ENCODE data around the gene PLEKHG1.

PLEKHG1 gene

GRCh38 chr6:150589852-150590251 lies 9.8 kb upstream of the PLEKHG1 start:
- no peak for DNase-seq (ENCODE audit: low read depth, low spot score)

DNA sequence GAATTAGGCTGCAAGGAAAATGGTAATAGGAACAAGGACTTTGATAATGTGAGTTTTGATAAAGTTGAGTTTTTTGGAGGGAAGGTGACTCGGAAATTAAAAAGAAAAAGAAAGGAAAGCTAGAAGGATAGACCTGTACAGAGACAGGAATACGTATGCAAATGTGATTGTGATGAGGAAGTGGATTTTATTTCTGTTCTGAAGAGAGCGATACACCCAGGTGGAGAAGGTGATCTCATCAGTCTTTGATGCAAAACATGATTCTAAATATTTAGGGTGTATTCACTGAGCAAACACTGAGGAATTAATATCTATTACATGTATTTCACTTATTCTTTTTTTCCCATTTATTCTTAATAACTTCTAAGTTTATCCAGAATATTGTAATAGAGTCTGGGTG lies 9.2 kb upstream of the PLEKHG1 start:
- DNase-seq (ENCODE audit: low read depth, low spot score) = no peak

DNA sequence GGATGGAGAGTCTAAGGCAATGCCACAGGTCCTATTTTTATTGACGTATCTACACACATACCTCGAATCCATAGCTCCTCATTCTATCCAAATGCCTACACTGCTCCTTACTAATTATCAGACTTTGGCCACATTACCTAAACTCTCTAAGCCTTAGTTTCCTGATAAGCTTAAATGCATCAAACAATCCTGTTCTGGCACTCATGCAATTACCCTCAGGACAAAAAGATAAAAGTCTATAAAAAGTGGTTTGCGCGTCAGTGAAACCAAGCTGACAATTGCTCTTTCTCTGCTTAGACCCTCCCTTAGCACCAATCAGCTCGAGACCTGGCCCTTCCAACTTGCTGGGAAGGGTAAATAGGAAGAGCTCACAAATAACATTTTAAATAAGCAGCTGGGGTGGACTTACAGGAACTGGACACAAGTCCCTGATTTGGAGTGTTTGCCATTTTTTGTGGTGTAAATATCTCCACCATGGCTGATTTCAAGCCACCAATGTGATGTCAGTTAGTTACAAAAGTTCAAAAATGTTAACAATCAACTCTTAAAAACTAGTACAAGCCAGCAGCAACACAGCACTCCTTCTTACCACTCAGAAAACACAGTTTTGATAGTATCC lies 7.2 kb upstream of the PLEKHG1 start:
- no peak for DNase-seq (ENCODE audit: low read depth, low spot score)

DNA sequence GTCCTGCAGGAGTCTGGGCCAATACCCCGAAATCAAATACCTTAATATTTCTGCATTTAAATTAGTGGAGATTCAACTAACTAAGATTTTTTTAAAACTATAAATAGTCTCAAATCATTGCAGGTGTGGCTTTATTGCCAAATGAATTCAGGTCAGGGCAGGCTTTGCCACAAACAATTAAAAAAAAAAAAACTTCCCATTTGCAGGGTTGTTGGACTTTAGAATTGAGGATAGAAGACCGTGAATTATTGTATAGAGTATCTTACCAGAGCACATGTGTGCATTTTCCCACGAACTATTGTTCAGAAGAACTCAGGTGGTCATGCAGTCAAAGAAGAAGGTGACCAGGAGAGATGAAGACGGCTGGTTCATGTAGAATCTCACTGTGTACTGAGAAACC lies 6.6 kb upstream of the PLEKHG1 start:
- DNase-seq (ENCODE audit: low read depth, low spot score) = no peak

GRCh38 chr6:150596439-150596838 lies 3.2 kb upstream of the PLEKHG1 start:
- no peak for DNase-seq (ENCODE audit: low read depth, low spot score)

GRCh38 chr6:150598401-150598800 lies 1.3 kb upstream of the PLEKHG1 start:
- DNase-seq (ENCODE audit: low read depth, low spot score) = no peak

- DNase-seq (ENCODE audit: low read depth, low spot score) = no peak
Observed at GRCh38 chr6:150598858-150599198, 857 bp upstream of the PLEKHG1 start.

DNA sequence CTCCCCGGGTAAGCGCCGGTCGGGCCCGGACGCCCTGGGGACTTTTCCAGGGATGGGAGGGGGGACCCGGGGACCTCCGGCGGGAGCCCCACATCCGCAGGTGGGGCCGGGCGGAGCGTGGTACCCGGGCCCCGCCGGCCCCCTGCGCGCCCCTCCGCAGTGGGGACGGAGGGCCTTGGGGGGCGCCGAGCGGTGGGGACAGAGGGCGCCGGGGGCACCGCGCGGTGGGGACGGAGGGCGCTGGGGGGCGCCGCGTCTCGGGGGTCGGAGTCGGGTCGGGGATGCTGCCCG lies 270 bp downstream of the PLEKHG1 start:
- DNase-seq (ENCODE audit: low read depth, low spot score) = no peak

GRCh38 chr6:150600301-150601017 lies 774 bp downstream of the PLEKHG1 start:
- peak; percentile 33 for DNase-seq (ENCODE audit: low read depth, low spot score)

DNA sequence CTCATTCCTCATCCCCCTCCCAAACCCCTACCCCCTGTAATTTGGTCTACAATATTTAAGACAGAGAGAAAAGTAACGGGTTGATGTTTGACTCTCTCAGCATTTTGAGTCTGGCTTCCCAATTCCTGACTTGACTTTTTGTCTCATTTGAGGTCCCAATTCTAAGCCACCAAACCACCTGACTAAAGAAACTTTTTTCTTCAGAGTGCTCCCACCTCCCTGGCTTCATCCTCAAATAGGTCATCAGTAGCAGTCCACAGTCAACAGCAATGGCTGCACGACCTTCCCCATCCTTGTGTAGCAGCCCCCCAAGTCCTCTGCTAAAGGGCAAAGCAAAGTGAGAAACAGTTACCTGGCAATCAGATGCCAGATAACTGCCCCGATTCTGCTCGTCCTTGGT lies 1.8 kb downstream of the PLEKHG1 start:
- no peak for DNase-seq (ENCODE audit: low read depth, low spot score)

GRCh38 chr6:150603176-150603575 lies 3.5 kb downstream of the PLEKHG1 start:
- no peak for DNase-seq (ENCODE audit: low read depth, low spot score)

GRCh38 chr6:150604467-150604866 lies 4.8 kb downstream of the PLEKHG1 start:
- no peak for DNase-seq (ENCODE audit: low read depth, low spot score)

- no peak for DNase-seq (ENCODE audit: low read depth, low spot score)
Observed at GRCh38 chr6:150605333-150605732, 5.6 kb downstream of the PLEKHG1 start.

GRCh38 chr6:150606168-150606591 lies 6.5 kb downstream of the PLEKHG1 start:
- no peak for DNase-seq (ENCODE audit: low read depth, low spot score)

GRCh38 chr6:150606647-150607328 lies 7.1 kb downstream of the PLEKHG1 start:
- DNase-seq (ENCODE audit: low read depth, low spot score) = no peak

DNA sequence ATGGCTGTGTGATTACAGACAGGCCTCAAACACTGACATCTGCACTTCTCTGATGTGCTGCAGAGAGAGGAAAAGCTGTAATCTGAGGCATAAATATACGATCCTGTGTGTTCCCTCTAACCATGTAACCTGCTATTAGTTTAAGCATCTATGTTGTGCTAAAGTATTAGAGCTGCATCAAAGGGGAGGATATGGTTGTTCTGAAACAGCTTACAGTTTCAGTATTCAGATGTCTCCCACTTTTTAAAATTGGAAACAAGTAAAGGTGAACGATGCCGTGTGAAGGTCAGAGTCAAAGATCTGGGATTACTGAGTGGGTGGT lies 7.6 kb downstream of the PLEKHG1 start:
- DNase-seq (ENCODE audit: low read depth, low spot score) = no peak

GRCh38 chr6:150610584-150610983 lies 10.9 kb downstream of the PLEKHG1 start:
- DNase-seq (ENCODE audit: low read depth, low spot score) = no peak

- no peak for DNase-seq (ENCODE audit: low read depth, low spot score)
Observed at GRCh38 chr6:150613269-150613668, 13.6 kb downstream of the PLEKHG1 start.

DNA sequence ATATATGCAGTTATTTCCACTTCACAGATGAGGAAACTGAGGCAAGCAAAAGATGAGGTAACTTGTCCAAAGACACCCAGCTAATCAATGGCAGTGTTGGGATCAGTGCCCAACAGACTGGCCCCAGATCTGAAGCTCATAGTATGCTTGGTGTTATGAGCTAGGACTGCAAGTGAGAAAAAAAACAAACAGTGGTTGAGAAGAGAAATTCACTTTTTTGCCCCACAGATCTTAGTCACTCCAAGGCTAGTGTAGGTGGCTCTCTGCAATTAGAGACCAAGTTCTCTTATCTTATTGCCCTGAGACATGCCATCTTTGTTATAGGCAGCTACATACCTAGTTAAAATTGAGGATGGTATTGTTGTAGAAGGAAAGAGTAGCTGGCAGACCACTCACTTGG lies 16.3 kb downstream of the PLEKHG1 start:
- DNase-seq (ENCODE audit: low read depth, low spot score) = no peak

- DNase-seq (ENCODE audit: low read depth, low spot score) = no peak
Observed at GRCh38 chr6:150616586-150616985, 16.9 kb downstream of the PLEKHG1 start.

- no peak for DNase-seq (ENCODE audit: low read depth, low spot score)
Observed at GRCh38 chr6:150617062-150617461, 17.4 kb downstream of the PLEKHG1 start.

- DNase-seq (ENCODE audit: low read depth, low spot score) = no peak
Observed at GRCh38 chr6:150617496-150618460, 18.1 kb downstream of the PLEKHG1 start.
